Measurements from ENCODE around the gene RGMA. TPM values are rescaled to one million over a fixed set of nuclear protein-coding genes. Genes with fewer than 3 reads are reported as not detected.
"Not testable (repeated sequence)": the region's sequence is repeated elsewhere in the genome, so short reads cannot be mapped to it uniquely, and the experiment has no call there.

The RGMA gene
- total and polyA plus RNA-seq, 10 of the 15 experiments (the other 5 are each of a cell fraction or from before 2014, with no cell fraction given), result not detected

- ATAC-seq, result no peak
- H3K36me3 ChIP-seq (ENCODE audit: control insufficient read depth in 2 of 2, insufficient read depth in 2 of 2, low read length in 1 of 2), result no peaks in the 10 kb centered on the region
- H3K79me2 ChIP-seq (ENCODE audit: control insufficient read depth, insufficient read depth, low read length), result no peaks in the 10 kb centered on the region
- FAIRE-seq, result no peak
- SMC1A ChIA-PET (ENCODE audit: uncharacterized antibody, unreplicated experiment), result no interaction called here
- in situ Hi-C loops (cut with MboI) (no loop called here), intact Hi-C loops (cut with micrococcal nuclease; ENCODE audit: unreplicated experiment) (no loop called here)
- H3K27ac ChIP-seq (ENCODE audit: control insufficient read depth, insufficient read depth), result no peak overlapping the region
- RAD21 ChIA-PET (ENCODE audit: unreplicated experiment), result no interaction called here
- POLR2A ChIA-PET, result no interaction called here
- no peak overlapping the region for H3K9ac ChIP-seq (ENCODE audit: control insufficient read depth, insufficient read depth, low read length)
- H2AFZ ChIP-seq (ENCODE audit: control insufficient read depth, low read depth, low read length), result no peak overlapping the region
- 33% methylated on average over 8 of the region's 8 CpGs for WGBS (ENCODE audit: insufficient coverage, insufficient replicate concordance, low lambda C conversion rate, missing lambda C conversion rate)
- peaks cover 0 to 3% of the 10 kb centered on the region in 2 experiments; a peak in 2 of 4 replicates for H3K27me3 ChIP-seq (replicated peaks in 1 of 2; ENCODE audit: control insufficient read depth in 2 of 2, insufficient read depth in 2 of 2, low read length in 1 of 2)
- H4K20me1 ChIP-seq (ENCODE audit: control insufficient read depth, insufficient read depth), result no peaks in the 10 kb centered on the region
- no peaks in the 10 kb centered on the region for H3K9me3 ChIP-seq (replicated peaks; ENCODE audit: control insufficient read depth, insufficient read depth, low read length)
- no TSS peak for BruUV-seq (replicated peaks)
- TF ChIP-seq SP1 (IDR thresholded peaks at IDR 0.05; ENCODE audit: low read depth, low read length) (no peak), POLR2AphosphoS5 (IDR thresholded peaks at IDR 0.05; ENCODE audit: low read length) (no peak), CEBPB (IDR thresholded peaks at IDR 0.05; ENCODE audit: borderline replicate concordance in 1 of 2, low read depth in 2 of 2, low read length in 2 of 2) (no peak), CREM (IDR thresholded peaks at IDR 0.05; ENCODE audit: low read depth) (no peak), TAF1 (IDR thresholded peaks at IDR 0.05; ENCODE audit: borderline replicate concordance, low read depth, low read length) (no peak), MYB (IDR thresholded peaks at IDR 0.05; ENCODE audit: borderline replicate concordance, low read depth, low read length) (no peak), SREBF1 (IDR thresholded peaks at IDR 0.05; ENCODE audit: low read length) (no peak)
- TF ChIP-seq, protein P1, sequence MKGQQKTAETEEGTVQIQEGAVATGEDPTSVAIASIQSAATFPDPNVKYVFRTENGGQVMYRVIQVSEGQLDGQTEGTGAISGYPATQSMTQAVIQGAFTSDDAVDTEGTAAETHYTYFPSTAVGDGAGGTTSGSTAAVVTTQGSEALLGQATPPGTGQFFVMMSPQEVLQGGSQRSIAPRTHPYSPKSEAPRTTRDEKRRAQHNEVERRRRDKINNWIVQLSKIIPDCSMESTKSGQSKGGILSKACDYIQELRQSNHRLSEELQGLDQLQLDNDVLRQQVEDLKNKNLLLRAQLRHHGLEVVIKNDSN (IDR thresholded peaks at IDR 0.05; ENCODE audit: borderline replicate concordance, extremely low read length, insufficient read depth, low read depth, low read length), result no peak
- DNase-seq (ENCODE audit: low read depth, low spot score), result no peak
- no peaks in the 10 kb centered on the region for H3K4me1 ChIP-seq (ENCODE audit: control insufficient read depth, insufficient read depth, low read length)
- H3K4me3 ChIP-seq, result no peak overlapping the region
- CTCF ChIA-PET, result no interaction called here
- no peak overlapping the region for H3K4me2 ChIP-seq (ENCODE audit: control insufficient read depth, insufficient read depth)
Observed at GRCh38 chr15:93063262-93063671, 25.7 kb downstream of the RGMA start.

DNA sequence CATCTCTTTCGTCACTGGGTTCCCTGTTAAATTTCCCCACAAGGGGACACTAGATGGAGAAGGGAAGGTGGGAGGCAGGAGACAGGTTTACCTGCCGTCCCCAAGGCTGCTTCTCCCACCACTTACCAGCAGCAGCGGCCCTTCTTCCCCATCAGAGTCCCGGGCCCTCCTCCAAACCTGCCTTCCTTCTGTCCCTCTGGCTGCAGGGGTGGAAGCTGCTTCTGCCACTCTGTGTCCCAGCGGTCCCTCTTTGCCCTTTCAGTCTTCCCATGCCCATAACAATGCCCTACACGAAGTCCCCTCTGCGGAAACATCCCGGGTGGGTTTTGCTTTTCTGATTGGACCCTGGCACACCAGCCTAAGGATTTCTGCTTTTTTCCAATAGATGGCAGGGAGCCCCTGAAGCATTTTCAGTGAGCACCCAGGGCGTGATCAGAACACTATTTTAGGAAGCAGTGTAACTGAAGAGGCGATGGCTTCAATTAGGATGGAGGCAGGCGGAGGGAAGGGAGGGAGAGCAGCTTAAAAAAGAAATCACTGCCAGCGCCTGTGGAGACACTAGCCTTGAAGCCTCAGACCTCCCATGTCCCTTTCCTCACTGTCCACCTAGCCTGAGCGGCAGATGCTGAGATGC, 26.3 kb downstream of the RGMA start:
- POLR2A ChIA-PET; ATAC-seq; H3K27me3 ChIP-seq (replicated peaks in 1 of 2; ENCODE audit: control insufficient read depth in 2 of 2, insufficient read depth in 2 of 2, low read length in 1 of 2); BruUV-seq (replicated peaks); SMC1A ChIA-PET (ENCODE audit: uncharacterized antibody, unreplicated experiment); H3K9ac ChIP-seq (ENCODE audit: control insufficient read depth, insufficient read depth, low read length); H3K4me1 ChIP-seq (ENCODE audit: control insufficient read depth, insufficient read depth, low read length); FAIRE-seq; intact Hi-C loops (cut with micrococcal nuclease; ENCODE audit: unreplicated experiment); H3K4me3 ChIP-seq; DNase-seq (ENCODE audit: low read depth, low spot score); in situ Hi-C loops (cut with MboI); H2AFZ ChIP-seq (ENCODE audit: control insufficient read depth, low read depth, low read length); H4K20me1 ChIP-seq (ENCODE audit: control insufficient read depth, insufficient read depth); H3K79me2 ChIP-seq (ENCODE audit: control insufficient read depth, insufficient read depth, low read length); H3K4me2 ChIP-seq (ENCODE audit: control insufficient read depth, insufficient read depth); H3K27ac ChIP-seq (ENCODE audit: control insufficient read depth, insufficient read depth); H3K9me3 ChIP-seq (replicated peaks; ENCODE audit: control insufficient read depth, insufficient read depth, low read length); RAD21 ChIA-PET (ENCODE audit: unreplicated experiment); H3K36me3 ChIP-seq (ENCODE audit: control insufficient read depth in 2 of 2, insufficient read depth in 2 of 2, low read length in 1 of 2); CTCF ChIA-PET: not testable (repeated sequence)
- WGBS (ENCODE audit: insufficient coverage, insufficient replicate concordance, low lambda C conversion rate, missing lambda C conversion rate), result 25% methylated on average over 11 of the region's 13 CpGs

Measured in GM12878 (cell line).